Stimulated activated CD8-positive, alpha-beta memory T cell treated with anti-CD3 and anti-CD28 coated beads, Interleukin-12 subunit alpha, Interleukin-12 subunit beta, amount 100 ng/mL, for 24 hours (primary cell): ENCODE data around the gene ASB1.
"Not testable (repeated sequence)": the region's sequence is repeated elsewhere in the genome, so short reads cannot be mapped to it uniquely, and the experiment has no call there.

ENCODE experiments used
- DNase-seq: peaks from one replicate; pipeline ENCODE4 v3.0.0-alpha.2; 2020; ENCODE audit errors: extremely low read depth

Gene ASB1

GRCh38 chr2:238442257-238442656 lies 15.5 kb downstream of the ASB1 start:
- not testable (repeated sequence) for DNase-seq

GRCh38 chr2:238444242-238444641 lies 17.5 kb downstream of the ASB1 start:
- no peak for DNase-seq

DNA sequence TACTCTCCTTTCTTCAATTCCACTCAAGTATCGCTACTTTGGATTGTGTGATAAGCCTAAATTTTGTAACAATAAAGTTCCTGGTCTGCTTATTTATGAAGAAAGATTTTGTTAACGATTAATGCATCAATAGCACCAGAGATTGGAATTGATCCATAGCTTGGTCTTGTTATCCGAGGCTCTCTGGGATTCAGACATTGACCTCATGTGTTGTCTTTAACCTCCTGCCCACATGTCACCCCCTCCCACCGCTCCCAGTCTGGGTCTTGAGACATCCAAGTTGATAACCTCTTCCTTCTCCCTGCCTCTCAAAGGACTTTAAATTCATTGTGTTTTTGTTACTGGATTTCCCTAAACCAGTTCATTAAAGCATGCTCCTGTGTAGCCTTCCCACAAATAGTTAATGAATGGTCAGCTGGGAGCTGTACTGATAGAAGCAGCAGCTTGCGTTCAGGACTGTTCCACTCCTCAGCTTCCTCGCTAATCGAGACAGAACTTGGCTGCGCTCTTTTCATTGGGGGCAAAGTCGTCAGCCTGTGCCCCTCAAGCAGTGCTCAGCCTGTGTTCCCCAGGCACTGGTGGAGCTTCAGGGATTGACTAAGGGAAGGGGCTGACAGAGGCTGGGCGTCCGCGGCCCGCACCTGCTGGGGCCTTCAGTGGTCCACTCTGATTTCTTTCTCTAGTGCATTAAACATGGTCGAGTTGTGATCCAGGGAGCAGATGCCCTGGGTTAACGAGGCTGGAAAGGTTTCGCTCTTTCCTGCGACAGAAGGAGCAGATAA lies 18.9 kb downstream of the ASB1 start:
- no peak for DNase-seq

GRCh38 chr2:238446371-238446770 lies 19.6 kb downstream of the ASB1 start:
- DNase-seq, result no peak

- DNase-seq, result no peak
These were observed 21.6 kb downstream of the ASB1 start for GRCh38 chr2:238448031-238448955.

- no peak for DNase-seq
These were observed 22.5 kb downstream of the ASB1 start for GRCh38 chr2:238449241-238449640.

DNA sequence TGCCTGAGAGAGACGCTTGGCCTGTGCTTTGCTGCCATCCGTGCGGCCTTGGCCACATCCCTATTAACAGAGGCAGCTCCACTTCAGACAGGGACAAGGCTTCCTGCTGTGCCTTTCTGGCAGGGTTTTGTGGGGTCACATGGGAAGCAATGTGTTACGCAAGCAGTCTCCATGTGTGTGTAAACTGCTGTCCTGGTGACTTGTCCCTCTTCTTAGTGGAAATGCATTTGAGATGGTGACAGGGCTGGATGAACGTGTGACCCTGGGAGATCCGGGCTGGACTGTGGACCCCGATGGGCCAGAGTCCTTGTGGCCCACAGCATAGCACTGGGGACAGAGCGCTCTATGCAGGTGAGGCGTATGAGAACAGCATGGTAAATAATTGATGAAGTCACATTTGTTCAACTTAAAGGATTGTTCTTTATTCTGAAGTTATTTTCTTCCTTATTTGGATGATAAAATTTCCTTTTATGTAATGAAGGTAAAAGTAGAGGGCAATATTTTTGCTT lies 23.2 kb downstream of the ASB1 start:
- DNase-seq, result no peak

DNA sequence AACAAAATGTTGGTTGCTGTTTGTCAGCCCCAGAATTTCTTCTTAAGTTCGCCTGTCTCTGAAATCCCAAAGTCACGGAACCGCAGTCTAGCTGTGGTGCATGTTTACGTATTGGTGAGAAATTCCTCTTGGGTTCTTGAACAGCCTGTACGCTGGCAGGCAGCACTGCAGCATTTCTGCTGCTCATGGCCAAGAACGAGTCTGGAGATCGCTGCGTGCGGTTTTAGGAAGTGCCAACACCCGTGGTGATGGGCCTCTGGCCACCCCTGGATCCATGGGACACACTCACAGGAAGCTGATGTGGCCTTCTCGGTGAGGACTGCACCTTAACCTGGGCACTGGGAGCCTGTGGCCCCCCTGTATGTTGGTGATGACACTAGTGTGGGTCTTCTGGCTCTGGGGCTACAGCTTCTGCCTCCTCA lies 23.7 kb downstream of the ASB1 start:
- no peak for DNase-seq

DNA sequence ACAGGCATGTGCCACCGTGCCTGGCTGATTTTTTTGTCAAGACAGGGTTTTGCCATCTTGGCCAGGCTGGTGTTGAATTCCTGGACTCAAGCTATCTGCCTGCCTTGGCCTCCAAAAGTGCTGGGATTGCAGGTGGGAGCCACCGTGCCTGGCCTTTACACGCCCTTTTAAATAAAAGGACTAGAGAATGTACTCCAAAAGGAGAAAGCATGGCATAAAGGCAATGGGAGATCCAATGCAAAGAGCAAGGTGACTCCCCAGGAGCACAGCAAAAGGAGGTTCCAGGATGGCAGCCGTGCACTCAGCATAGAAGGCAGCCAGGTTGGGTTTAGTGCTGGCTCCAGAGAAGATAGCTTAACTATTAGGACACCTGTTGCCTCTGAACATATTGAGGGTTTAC lies 27.1 kb downstream of the ASB1 start:
- no peak for DNase-seq

GRCh38 chr2:238456449-238456848 lies 29.7 kb downstream of the ASB1 start:
- DNase-seq, result no peak

GRCh38 chr2:238456970-238457926 lies 30.5 kb downstream of the ASB1 start:
- no peak for DNase-seq

GRCh38 chr2:238457927-238458324 lies 31.2 kb downstream of the ASB1 start:
- DNase-seq, result no peak

- no peak for DNase-seq
These were observed 31.9 kb downstream of the ASB1 start for GRCh38 chr2:238458651-238459050.

GRCh38 chr2:238459081-238459629 lies 32.4 kb downstream of the ASB1 start:
- no peak for DNase-seq

DNA sequence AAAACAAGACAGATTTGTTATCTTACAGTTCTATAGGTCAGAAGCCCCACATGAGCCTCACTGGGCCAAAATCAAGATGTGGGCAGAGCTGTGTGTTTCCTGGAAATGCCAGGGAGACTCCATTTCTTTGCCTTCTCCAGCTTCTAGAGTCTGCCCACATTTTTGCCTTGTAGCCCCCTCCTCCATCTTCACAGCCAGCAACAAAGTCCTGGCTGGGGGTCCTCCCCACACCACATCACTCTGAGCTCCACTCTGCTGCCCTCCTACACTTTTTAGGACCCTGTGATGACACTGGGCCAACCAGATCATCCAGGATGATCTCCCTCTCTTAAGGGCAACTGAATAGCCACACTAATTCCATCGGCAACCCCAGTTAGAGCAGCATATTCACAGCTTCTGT lies 34.3 kb downstream of the ASB1 start:
- no peak for DNase-seq

DNA sequence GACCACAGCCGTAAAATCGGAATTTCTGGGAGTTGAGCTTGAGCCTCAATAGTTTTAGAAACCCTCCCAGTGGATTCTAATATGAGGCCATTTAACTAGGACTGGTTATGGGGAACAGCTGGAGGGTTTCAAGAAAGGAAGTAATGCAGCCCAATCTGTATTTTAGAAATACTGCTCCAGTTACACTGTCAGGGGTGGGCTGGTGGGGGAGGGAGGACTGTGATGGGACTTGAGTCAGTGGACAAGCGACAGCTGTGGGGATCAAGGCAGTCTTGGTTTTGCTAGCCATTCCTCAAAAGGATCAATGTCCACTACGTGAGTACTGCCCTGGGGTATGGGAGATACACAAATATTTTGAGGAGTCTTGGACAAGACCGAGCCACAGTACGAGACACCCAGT lies 34.8 kb downstream of the ASB1 start:
- DNase-seq, result no peak

GRCh38 chr2:238461916-238462315 lies 35.2 kb downstream of the ASB1 start:
- DNase-seq, result no peak

DNA sequence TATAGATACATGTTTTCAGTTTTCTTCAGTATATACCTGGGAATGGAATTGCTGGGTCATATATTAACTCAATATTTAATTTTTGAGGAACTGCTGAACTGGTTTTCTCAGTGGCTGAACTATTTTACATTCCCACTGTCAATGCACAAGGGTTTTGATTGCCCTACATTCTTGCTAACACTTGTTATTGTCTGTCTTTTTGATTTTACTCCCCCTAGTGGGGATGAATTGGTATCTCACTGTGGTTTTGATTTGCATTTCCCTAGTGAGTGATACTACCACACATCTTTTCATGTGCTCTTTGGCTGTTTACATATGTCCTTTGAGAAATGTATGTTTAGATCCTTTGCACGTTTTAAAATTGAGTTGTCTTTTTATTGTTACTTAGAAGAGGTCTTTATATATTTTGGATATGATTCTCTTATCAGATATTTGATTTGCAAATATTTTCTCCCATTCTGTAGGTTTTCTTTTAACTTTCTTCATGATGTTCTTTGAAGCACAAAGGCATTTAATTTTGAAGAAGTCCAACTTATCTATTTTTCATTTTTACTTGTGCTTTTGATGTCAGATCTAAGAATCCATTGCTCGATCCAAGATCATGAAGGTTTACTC lies 36.2 kb downstream of the ASB1 start:
- no peak for DNase-seq

DNA sequence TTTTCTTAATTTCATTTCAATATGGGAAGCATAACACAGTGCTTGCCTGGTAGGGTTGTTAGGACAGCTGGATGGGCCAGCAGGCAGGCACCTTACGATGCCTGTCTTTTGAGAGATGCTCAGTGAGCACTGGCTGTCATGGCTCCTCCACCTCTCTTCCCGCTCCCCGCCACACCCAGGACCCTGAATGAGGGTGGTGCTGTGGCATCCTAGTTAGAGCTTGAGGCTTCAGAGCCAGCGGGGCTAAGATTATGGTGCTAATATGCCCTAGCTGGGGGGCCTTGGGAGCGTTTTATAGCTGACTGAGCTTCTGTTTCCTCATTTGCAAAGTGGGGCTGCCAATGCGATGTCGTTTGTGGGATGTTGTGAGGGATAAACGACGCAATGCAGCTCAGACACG lies 37.7 kb downstream of the ASB1 start:
- DNase-seq, result no peak

- no peak for DNase-seq
These were observed 38.9 kb downstream of the ASB1 start for GRCh38 chr2:238465487-238466242.
